ENCODE measurements around the gene PHETA2. TPM values are rescaled to one million over a fixed set of nuclear protein-coding genes. Genes with fewer than 3 reads are reported as not detected.
A peak's percentile ranks its signal among the peaks of the same experiment; 100 is the strongest.

Gene PHETA2
- polyA plus RNA-seq, 1 donor (not counting 4 experiments of a cell fraction or from before 2014, with no cell fraction given) = 0.80 TPM

DNA sequence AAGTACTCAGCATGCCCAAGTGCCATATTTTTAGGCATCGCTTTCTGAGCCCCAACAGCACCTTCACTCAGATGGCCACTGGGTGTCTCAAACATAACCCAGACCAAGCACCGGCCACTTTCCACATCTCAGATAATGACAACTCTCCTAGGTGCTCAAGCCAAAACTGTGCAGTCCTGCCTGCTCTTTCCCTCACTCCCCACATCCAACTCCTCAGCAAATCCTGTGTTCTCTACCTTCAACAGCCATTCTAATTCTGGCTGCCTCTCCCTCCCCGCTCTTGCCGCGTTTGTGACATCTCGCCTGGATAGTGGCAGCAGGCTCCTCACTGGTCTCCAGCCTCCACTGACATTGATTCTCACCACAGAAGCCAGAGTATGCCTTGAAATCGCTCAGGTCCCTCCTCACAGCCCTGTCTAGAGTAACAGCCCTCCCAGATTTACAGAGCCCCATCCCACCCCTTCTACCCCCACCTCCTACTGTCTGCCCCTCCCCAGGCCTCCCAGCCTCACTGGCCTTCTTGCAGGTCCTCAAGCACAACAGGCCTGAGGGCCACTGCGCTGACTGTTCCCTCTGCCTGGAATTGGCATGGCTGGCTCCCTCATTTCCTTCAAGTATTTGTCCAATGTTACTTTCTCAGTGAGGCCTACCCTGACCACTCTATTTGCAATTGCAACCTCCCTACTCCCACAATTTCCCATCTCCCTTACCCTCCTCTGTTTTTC, 1.3 kb upstream of the PHETA2 start:
- dilution Hi-C loops (cut with MboI; ENCODE audit: extremely low pct_ligation_motif_present, low sequenced_read_pairs) = no loop called here

DNA sequence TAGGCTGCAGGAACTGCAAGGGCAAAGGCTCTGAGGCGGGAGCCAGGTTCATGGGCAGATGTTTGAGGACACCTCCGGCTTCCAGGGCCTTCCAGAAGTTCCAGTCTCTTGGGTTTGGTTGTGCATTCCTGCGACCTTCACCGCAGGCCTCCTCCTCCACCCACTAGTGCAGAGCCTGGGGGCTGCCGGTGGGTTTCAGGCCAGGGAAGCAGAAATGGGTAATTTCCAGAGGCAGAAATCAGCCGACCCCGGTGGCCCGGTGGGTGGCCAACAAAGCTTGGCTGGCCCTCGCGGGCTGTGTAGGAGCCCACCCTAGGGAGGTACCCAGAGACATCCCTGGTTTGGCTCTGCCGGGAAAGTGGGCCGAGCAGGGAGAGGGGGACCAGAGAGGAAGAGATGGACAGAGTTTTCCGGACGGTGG, 417 bp upstream of the PHETA2 start:
- no peak for FAIRE-seq
- Histone ChIP-seq H2AFZ (ENCODE audit: control insufficient read depth, low read length) (no peak overlapping the region), H3K27ac (ENCODE audit: control insufficient read depth, insufficient read depth, low read length) (no peak overlapping the region), H3K27me3 (ENCODE audit: control insufficient read depth, extremely low read depth, insufficient read depth, low read length) (no peaks in the 10 kb centered on the region), H4K20me1 (ENCODE audit: control insufficient read depth, extremely low read depth, insufficient read depth, low read length) (no peaks in the 10 kb centered on the region), H3K36me3 (ENCODE audit: control insufficient read depth in 2 of 2, extremely low read depth in 1 of 2, insufficient read depth in 2 of 2, low read length in 2 of 2) (peaks cover 0 to 2% of the 10 kb centered on the region in 2 experiments), H3K79me2 (ENCODE audit: control insufficient read depth, insufficient read depth, low read length) (peaks cover 3% of the 10 kb centered on the region), H3K4me1 (ENCODE audit: control insufficient read depth, extremely low read depth, insufficient read depth, low read length) (peaks cover 17% of the 10 kb centered on the region), H3K4me2 (ENCODE audit: control insufficient read depth, extremely low read depth, insufficient read depth, low read depth, low read length) (peak overlapping the region; percentile 66), H3K9ac (ENCODE audit: control insufficient read depth, extremely low read depth, insufficient read depth, low read length) (peak overlapping the region; percentile 72), H3K9me1 (ENCODE audit: control insufficient read depth, extremely low read depth, insufficient read depth, low read length) (no peaks in the 10 kb centered on the region), H3K9me3 (ENCODE audit: control insufficient read depth, low read depth, low read length) (peaks cover 3% of the 10 kb centered on the region), H3K4me3 (ENCODE audit: control insufficient read depth in 2 of 3, extremely low read depth in 1 of 3, insufficient read depth in 2 of 3, low read depth in 1 of 3, low read length in 3 of 3) (peak overlapping the region in 1 of 3 experiments; percentile 44)
- dilution Hi-C loops (cut with MboI; ENCODE audit: extremely low pct_ligation_motif_present, low sequenced_read_pairs) = no loop called here
- TF ChIP-seq, protein P1, sequence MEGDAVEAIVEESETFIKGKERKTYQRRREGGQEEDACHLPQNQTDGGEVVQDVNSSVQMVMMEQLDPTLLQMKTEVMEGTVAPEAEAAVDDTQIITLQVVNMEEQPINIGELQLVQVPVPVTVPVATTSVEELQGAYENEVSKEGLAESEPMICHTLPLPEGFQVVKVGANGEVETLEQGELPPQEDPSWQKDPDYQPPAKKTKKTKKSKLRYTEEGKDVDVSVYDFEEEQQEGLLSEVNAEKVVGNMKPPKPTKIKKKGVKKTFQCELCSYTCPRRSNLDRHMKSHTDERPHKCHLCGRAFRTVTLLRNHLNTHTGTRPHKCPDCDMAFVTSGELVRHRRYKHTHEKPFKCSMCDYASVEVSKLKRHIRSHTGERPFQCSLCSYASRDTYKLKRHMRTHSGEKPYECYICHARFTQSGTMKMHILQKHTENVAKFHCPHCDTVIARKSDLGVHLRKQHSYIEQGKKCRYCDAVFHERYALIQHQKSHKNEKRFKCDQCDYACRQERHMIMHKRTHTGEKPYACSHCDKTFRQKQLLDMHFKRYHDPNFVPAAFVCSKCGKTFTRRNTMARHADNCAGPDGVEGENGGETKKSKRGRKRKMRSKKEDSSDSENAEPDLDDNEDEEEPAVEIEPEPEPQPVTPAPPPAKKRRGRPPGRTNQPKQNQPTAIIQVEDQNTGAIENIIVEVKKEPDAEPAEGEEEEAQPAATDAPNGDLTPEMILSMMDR (optimal IDR thresholded peaks at IDR 0.05 in 1 of 3, IDR thresholded peaks at IDR 0.05 in 1 of 3, conservative IDR thresholded peaks at IDR 0.05 in 1 of 3; ENCODE audit: extremely low read depth in 1 of 3, insufficient read depth in 2 of 3, low read length in 3 of 3) = no peak
- TF ChIP-seq EZH2 (IDR thresholded peaks at IDR 0.05; ENCODE audit: low read length) = no peak
- no peak for DNase-seq (ENCODE audit: low read depth, low spot score)

More for the DNA sequence above, 1.3 kb upstream of the PHETA2 start:
- Histone ChIP-seq H3K4me2 (ENCODE audit: control insufficient read depth, extremely low read depth, insufficient read depth, low read depth, low read length) (no peak overlapping the region), H4K20me1 (ENCODE audit: control insufficient read depth, extremely low read depth, insufficient read depth, low read length) (no peaks in the 10 kb centered on the region), H3K9ac (ENCODE audit: control insufficient read depth, extremely low read depth, insufficient read depth, low read length) (no peak overlapping the region), H3K4me3 (ENCODE audit: control insufficient read depth in 2 of 3, extremely low read depth in 1 of 3, insufficient read depth in 2 of 3, low read depth in 1 of 3, low read length in 3 of 3) (no peak overlapping the region), H3K27me3 (ENCODE audit: control insufficient read depth, extremely low read depth, insufficient read depth, low read length) (no peaks in the 10 kb centered on the region), H3K36me3 (ENCODE audit: control insufficient read depth in 2 of 2, extremely low read depth in 1 of 2, insufficient read depth in 2 of 2, low read length in 2 of 2) (peaks cover 2 to 4% of the 10 kb centered on the region in 2 experiments), H3K4me1 (ENCODE audit: control insufficient read depth, extremely low read depth, insufficient read depth, low read length) (peaks cover 16% of the 10 kb centered on the region), H3K9me3 (ENCODE audit: control insufficient read depth, low read depth, low read length) (peaks cover 3% of the 10 kb centered on the region), H3K79me2 (ENCODE audit: control insufficient read depth, insufficient read depth, low read length) (peaks cover 3% of the 10 kb centered on the region), H3K27ac (ENCODE audit: control insufficient read depth, insufficient read depth, low read length) (no peak overlapping the region), H3K9me1 (ENCODE audit: control insufficient read depth, extremely low read depth, insufficient read depth, low read length) (no peaks in the 10 kb centered on the region), H2AFZ (ENCODE audit: control insufficient read depth, low read length) (no peak overlapping the region)
- no peak for DNase-seq (ENCODE audit: low read depth, low spot score)
- no peak for FAIRE-seq
- TF ChIP-seq EZH2 (IDR thresholded peaks at IDR 0.05; ENCODE audit: low read length) = no peak
- TF ChIP-seq, protein P1 (optimal IDR thresholded peaks at IDR 0.05 in 1 of 3, IDR thresholded peaks at IDR 0.05 in 1 of 3, conservative IDR thresholded peaks at IDR 0.05 in 1 of 3; ENCODE audit: extremely low read depth in 1 of 3, insufficient read depth in 2 of 3, low read length in 3 of 3) = no peak
